Osteocyte (in vitro differentiated cells): ENCODE data around the gene MTUS2. TPM values are rescaled to one million over a fixed set of nuclear protein-coding genes. Genes with fewer than 3 reads are reported as not detected.

Experiments used
- DNase-seq: peaks from one replicate; pipeline ENCODE4 v3.0.0; 2021; ENCODE audit warnings: mixed read lengths; ENCODE audit not compliant: unreplicated experiment; ENCODE audit errors: extremely low spot score
- H3K27ac Mint-ChIP-seq: one replicate; pipeline ENCODE4 v1.8.0; 2021; ENCODE audit warnings: mild to moderate bottlenecking, mixed read lengths; ENCODE audit not compliant: unreplicated experiment
- H3K27me3 Mint-ChIP-seq: one replicate; pipeline ENCODE4 v1.8.0; 2021; ENCODE audit warnings: mixed read lengths; ENCODE audit not compliant: unreplicated experiment
- H3K36me3 Mint-ChIP-seq: one replicate; pipeline ENCODE4 v1.8.0; 2021; ENCODE audit warnings: mixed read lengths; ENCODE audit not compliant: unreplicated experiment
- H3K4me1 Mint-ChIP-seq: one replicate; pipeline ENCODE4 v1.8.0; 2021; ENCODE audit warnings: mixed read lengths; ENCODE audit not compliant: unreplicated experiment
- H3K4me3 Mint-ChIP-seq: one replicate; pipeline ENCODE4 v1.8.0; 2021; ENCODE audit warnings: mild to moderate bottlenecking, moderate library complexity, mixed read lengths; ENCODE audit not compliant: unreplicated experiment
- H3K9me3 Mint-ChIP-seq: one replicate; pipeline ENCODE4 v1.8.0; 2021; ENCODE audit warnings: mixed read lengths; ENCODE audit not compliant: unreplicated experiment
- total RNA-seq: library from RNA; stranded (reverse); gene quantifications from 2 replicates; pipeline ENCODE4 v1.2.1, GENCODE V29; 2021
- TF ChIP-seq, protein P1 (sequence below): fragments of 200-600 bp; sonication (generic); IDR thresholded peaks from 2 replicates; pipeline ENCODE4 v1.5.0; 2021; ENCODE audit warnings: antibody characterized with exemption, mild to moderate bottlenecking, moderate library complexity

MTUS2 gene
- total RNA-seq, 1 donor from 2014 or later: 0.05 TPM

DNA sequence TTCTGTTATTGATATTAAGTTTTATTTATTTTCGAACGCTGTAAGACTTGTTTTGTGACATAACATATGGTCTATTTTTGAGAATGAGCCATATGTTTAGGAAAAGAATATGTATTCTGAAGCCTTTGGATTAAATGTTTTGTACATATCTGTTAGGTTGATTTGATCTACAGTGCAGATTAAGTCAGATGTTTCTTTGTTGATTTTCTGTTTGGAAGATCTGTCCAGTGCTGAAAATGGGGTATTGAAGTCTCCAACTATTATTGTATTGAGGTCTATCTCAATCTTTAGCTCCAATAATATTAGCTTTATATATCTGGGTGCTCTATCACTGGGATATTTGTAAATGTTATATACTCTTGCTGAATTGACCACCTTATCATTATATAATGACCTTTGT is 97.9 kb downstream of the MTUS2 start:
- H3K4me1 Mint-ChIP-seq: no peaks in the 10 kb centered on the region
- peaks cover 51% of the 10 kb centered on the region for H3K9me3 Mint-ChIP-seq
- TF ChIP-seq, protein P1, sequence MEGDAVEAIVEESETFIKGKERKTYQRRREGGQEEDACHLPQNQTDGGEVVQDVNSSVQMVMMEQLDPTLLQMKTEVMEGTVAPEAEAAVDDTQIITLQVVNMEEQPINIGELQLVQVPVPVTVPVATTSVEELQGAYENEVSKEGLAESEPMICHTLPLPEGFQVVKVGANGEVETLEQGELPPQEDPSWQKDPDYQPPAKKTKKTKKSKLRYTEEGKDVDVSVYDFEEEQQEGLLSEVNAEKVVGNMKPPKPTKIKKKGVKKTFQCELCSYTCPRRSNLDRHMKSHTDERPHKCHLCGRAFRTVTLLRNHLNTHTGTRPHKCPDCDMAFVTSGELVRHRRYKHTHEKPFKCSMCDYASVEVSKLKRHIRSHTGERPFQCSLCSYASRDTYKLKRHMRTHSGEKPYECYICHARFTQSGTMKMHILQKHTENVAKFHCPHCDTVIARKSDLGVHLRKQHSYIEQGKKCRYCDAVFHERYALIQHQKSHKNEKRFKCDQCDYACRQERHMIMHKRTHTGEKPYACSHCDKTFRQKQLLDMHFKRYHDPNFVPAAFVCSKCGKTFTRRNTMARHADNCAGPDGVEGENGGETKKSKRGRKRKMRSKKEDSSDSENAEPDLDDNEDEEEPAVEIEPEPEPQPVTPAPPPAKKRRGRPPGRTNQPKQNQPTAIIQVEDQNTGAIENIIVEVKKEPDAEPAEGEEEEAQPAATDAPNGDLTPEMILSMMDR: no peak
- H3K27ac Mint-ChIP-seq: no peak overlapping the region
- no peaks in the 10 kb centered on the region for H3K27me3 Mint-ChIP-seq
- no peaks in the 10 kb centered on the region for H3K36me3 Mint-ChIP-seq
- H3K4me3 Mint-ChIP-seq: no peak overlapping the region
- DNase-seq: no peak

DNA sequence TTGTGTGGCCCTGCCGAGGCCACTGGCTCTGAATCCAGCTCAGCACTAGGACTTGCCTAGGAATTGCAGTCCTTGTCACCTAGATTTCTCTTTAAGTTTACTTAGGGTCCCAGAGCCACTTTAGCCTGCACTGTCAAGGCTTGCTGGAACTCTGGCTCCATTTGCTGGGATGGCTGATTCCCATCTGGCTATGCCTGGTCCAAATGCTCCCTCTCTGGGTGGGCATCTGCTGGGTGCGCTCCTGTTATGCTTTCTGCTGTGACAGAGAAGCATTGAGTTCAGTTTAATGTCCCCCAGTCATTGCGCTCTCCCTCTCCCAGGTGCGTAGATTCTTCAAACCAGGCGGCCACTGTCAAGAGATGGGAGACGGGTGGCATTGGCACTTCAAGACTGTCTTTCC is 102.2 kb downstream of the MTUS2 start:
- no peaks in the 10 kb centered on the region for H3K4me1 Mint-ChIP-seq

DNA sequence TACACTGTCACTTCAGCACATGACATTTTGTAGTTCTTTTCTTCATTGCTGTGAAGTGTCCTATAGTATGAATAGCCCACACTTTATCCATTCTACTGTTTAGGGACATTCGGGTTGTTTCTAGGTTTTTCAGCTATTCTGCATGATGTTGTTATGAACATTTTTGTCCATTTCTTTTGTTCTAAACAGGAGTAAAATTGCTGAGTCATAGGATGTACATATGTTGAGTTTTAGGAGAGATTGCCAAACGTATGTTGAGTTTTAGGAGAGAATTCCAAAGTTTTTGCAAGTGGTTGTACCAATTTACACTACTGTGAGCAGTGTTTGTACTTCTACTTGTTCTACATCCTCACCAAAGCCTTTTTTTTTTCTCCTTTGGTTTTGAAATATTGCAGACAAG is 115.0 kb downstream of the MTUS2 start:
- H3K36me3 Mint-ChIP-seq: no peaks in the 10 kb centered on the region
- no peak overlapping the region for H3K27ac Mint-ChIP-seq
- no peak overlapping the region for H3K4me3 Mint-ChIP-seq
- H3K4me1 Mint-ChIP-seq: no peaks in the 10 kb centered on the region
- no peaks in the 10 kb centered on the region for H3K27me3 Mint-ChIP-seq
- peaks cover 10% of the 10 kb centered on the region for H3K9me3 Mint-ChIP-seq
- DNase-seq: no peak
- TF ChIP-seq, protein P1: no peak

More for the DNA sequence above, 102.2 kb downstream of the MTUS2 start:
- Mint-ChIP-seq H3K4me3 (no peak overlapping the region), H3K27me3 (no peaks in the 10 kb centered on the region), H3K9me3 (peaks cover 21% of the 10 kb centered on the region), H3K36me3 (no peaks in the 10 kb centered on the region), H3K27ac (no peak overlapping the region)
- TF ChIP-seq, protein P1: no peak
- no peak for DNase-seq

DNA sequence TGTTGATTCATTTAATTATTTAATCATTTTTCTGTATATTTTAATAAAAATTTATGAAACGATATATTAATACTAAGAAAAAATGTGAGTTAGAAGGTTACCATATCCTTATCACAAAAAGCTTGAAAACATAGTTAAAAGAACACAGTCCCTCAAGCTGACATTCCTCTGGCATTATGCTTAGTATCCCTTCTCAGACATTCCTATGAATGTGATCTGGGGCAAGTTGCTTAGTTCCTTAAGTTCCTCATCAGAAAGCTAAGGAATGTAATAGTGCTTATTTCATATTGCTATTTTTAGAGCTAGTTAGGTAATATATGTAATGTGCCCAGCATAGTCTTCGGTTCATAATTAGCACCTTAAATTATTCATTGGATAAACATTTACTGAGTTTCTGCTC is 122.8 kb downstream of the MTUS2 start:
- H3K27ac Mint-ChIP-seq: no peak overlapping the region
- no peaks in the 10 kb centered on the region for H3K9me3 Mint-ChIP-seq

DNA sequence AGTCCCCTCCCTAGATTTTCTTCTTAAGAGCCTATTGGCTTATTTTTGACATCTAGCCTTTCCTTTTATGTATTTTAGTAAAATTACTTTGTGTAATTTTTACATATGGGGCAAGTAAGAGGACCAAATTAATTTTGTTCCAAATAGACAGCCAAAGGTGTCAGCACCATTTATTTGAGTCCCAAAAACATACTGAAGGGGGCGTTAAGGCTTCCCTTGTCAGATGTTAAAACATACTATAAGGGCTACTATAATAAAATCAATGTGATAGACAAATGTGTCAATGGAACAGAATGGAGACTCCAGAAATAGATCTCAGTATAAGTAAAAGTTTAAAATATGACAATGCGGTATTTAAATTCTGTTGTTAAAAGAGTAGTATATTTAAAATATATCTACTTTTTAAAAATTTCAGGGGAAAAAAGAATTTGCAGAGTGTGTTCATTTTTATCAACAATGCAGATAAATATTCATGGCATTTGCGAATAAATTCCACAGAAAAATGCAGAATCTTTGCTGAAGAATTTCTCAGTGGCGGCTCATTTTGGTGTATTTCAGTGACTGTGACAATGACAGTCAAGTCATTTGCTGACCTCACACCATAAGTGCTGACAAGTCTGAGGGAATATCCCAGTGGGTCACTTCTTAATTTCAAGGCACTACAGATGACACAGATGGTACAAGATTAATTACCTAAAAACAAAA is 133.7 kb downstream of the MTUS2 start:
- peaks cover 3% of the 10 kb centered on the region for H3K27me3 Mint-ChIP-seq
- no peaks in the 10 kb centered on the region for H3K36me3 Mint-ChIP-seq
- H3K27ac Mint-ChIP-seq: no peak overlapping the region
- no peak for DNase-seq
- H3K9me3 Mint-ChIP-seq: peaks cover 8% of the 10 kb centered on the region
- no peak overlapping the region for H3K4me3 Mint-ChIP-seq
- TF ChIP-seq, protein P1: no peak
- no peaks in the 10 kb centered on the region for H3K4me1 Mint-ChIP-seq

More for the DNA sequence above, 122.8 kb downstream of the MTUS2 start:
- Mint-ChIP-seq H3K27me3 (peaks cover 8% of the 10 kb centered on the region), H3K4me1 (no peaks in the 10 kb centered on the region), H3K4me3 (no peak overlapping the region), H3K36me3 (no peaks in the 10 kb centered on the region)
- TF ChIP-seq, protein P1: no peak
- no peak for DNase-seq
